ENCODE results near the gene ILDR1.

ILDR1 gene

GRCh38 chr3:122033023-122033422, 11.0 kb upstream of the ILDR1 start:
- TF ChIP-seq JUND (IDR thresholded peaks at IDR 0.05; ENCODE audit: low read depth) = no peak
- DNase-seq (ENCODE audit: low read depth in 1 of 2, low spot score in 1 of 2) = no peak
- in situ Hi-C loops (cut with HindIII; ENCODE audit: low pct_unique_long_range_greater_than_20kb, low sequenced_read_pairs) = no loop called here

GRCh38 chr3:122032531-122032930, 10.5 kb upstream of the ILDR1 start:
- no peak for TF ChIP-seq JUND (IDR thresholded peaks at IDR 0.05; ENCODE audit: low read depth)
- DNase-seq (ENCODE audit: low read depth in 1 of 2, low spot score in 1 of 2) = no peak
- in situ Hi-C loops (cut with HindIII; ENCODE audit: low pct_unique_long_range_greater_than_20kb, low sequenced_read_pairs) = no loop called here

GRCh38 chr3:122031123-122031468, 9.0 kb upstream of the ILDR1 start:
- in situ Hi-C loops (cut with HindIII; ENCODE audit: low pct_unique_long_range_greater_than_20kb, low sequenced_read_pairs) = no loop called here
- DNase-seq (ENCODE audit: low read depth in 1 of 2, low spot score in 1 of 2) = no peak

GRCh38 chr3:122030381-122031122, 8.5 kb upstream of the ILDR1 start:
- TF ChIP-seq JUND (IDR thresholded peaks at IDR 0.05; ENCODE audit: low read depth) = no peak
- in situ Hi-C loops (cut with HindIII; ENCODE audit: low pct_unique_long_range_greater_than_20kb, low sequenced_read_pairs) = no loop called here
- no peak for DNase-seq (ENCODE audit: low read depth in 1 of 2, low spot score in 1 of 2)

More at GRCh38 chr3:122031123-122031468, 9.0 kb upstream of the ILDR1 start:
- no peak for TF ChIP-seq JUND (IDR thresholded peaks at IDR 0.05; ENCODE audit: low read depth)

- no peak for DNase-seq (ENCODE audit: low read depth in 1 of 2, low spot score in 1 of 2)
- no peak for TF ChIP-seq JUND (IDR thresholded peaks at IDR 0.05; ENCODE audit: low read depth)
- in situ Hi-C loops (cut with HindIII; ENCODE audit: low pct_unique_long_range_greater_than_20kb, low sequenced_read_pairs) = no loop called here
Measured at GRCh38 chr3:122025296-122025695, 3.2 kb upstream of the ILDR1 start.

GRCh38 chr3:122024800-122025199, 2.8 kb upstream of the ILDR1 start:
- in situ Hi-C loops (cut with HindIII; ENCODE audit: low pct_unique_long_range_greater_than_20kb, low sequenced_read_pairs) = no loop called here
- no peak for TF ChIP-seq JUND (IDR thresholded peaks at IDR 0.05; ENCODE audit: low read depth)
- DNase-seq (ENCODE audit: low read depth in 1 of 2, low spot score in 1 of 2) = no peak

- no peak for DNase-seq (ENCODE audit: low read depth in 1 of 2, low spot score in 1 of 2)
- in situ Hi-C loops (cut with HindIII; ENCODE audit: low pct_unique_long_range_greater_than_20kb, low sequenced_read_pairs) = no loop called here
- TF ChIP-seq JUND (IDR thresholded peaks at IDR 0.05; ENCODE audit: low read depth) = no peak
Measured at GRCh38 chr3:122023335-122023910, 1.4 kb upstream of the ILDR1 start.

- in situ Hi-C loops (cut with HindIII; ENCODE audit: low pct_unique_long_range_greater_than_20kb, low sequenced_read_pairs) = no loop called here
- no peak for TF ChIP-seq JUND (IDR thresholded peaks at IDR 0.05; ENCODE audit: low read depth)
- no peak for DNase-seq (ENCODE audit: low read depth in 1 of 2, low spot score in 1 of 2)
Measured at GRCh38 chr3:122021037-122021436, 1.0 kb downstream of the ILDR1 start.

- TF ChIP-seq JUND (IDR thresholded peaks at IDR 0.05; ENCODE audit: low read depth) = no peak
Measured at GRCh38 chr3:122019493-122019892, 2.6 kb downstream of the ILDR1 start.

GRCh38 chr3:122014741-122015140, 7.3 kb downstream of the ILDR1 start:
- TF ChIP-seq JUND (IDR thresholded peaks at IDR 0.05; ENCODE audit: low read depth) = no peak
- in situ Hi-C loops (cut with HindIII; ENCODE audit: low pct_unique_long_range_greater_than_20kb, low sequenced_read_pairs) = no loop called here
- DNase-seq (ENCODE audit: low read depth in 1 of 2, low spot score in 1 of 2) = no peak

More at GRCh38 chr3:122019493-122019892, 2.6 kb downstream of the ILDR1 start:
- DNase-seq (ENCODE audit: low read depth in 1 of 2, low spot score in 1 of 2) = no peak
- in situ Hi-C loops (cut with HindIII; ENCODE audit: low pct_unique_long_range_greater_than_20kb, low sequenced_read_pairs) = no loop called here

- in situ Hi-C loops (cut with HindIII; ENCODE audit: low pct_unique_long_range_greater_than_20kb, low sequenced_read_pairs) = no loop called here
- no peak for TF ChIP-seq JUND (IDR thresholded peaks at IDR 0.05; ENCODE audit: low read depth)
- no peak for DNase-seq (ENCODE audit: low read depth in 1 of 2, low spot score in 1 of 2)
Measured at GRCh38 chr3:122013448-122013925, 8.6 kb downstream of the ILDR1 start.

GRCh38 chr3:122012821-122013220, 9.2 kb downstream of the ILDR1 start:
- no peak for DNase-seq (ENCODE audit: low read depth in 1 of 2, low spot score in 1 of 2)
- in situ Hi-C loops (cut with HindIII; ENCODE audit: low pct_unique_long_range_greater_than_20kb, low sequenced_read_pairs) = no loop called here
- TF ChIP-seq JUND (IDR thresholded peaks at IDR 0.05; ENCODE audit: low read depth) = no peak

GRCh38 chr3:122011396-122011795, 10.7 kb downstream of the ILDR1 start:
- in situ Hi-C loops (cut with HindIII; ENCODE audit: low pct_unique_long_range_greater_than_20kb, low sequenced_read_pairs) = no loop called here
- DNase-seq (ENCODE audit: low read depth in 1 of 2, low spot score in 1 of 2) = no peak
- no peak for TF ChIP-seq JUND (IDR thresholded peaks at IDR 0.05; ENCODE audit: low read depth)

All from T47D (cell line).